Sigmoid colon (tissue), 7 donors: ENCODE data around the gene BPTF. TPM values are rescaled to one million over a fixed set of nuclear protein-coding genes. Genes with fewer than 3 reads are reported as not detected.

Source experiments
- DNase-seq: peaks from one replicate; pipeline ENCODE4 v3.0.0-alpha.2; 2019
- H3K27ac ChIP-seq, 4 donors: fragments of 200-600 bp; sonication (generic); one replicate each; pipeline ENCODE4 v1.5.1; 2016 to 2019; ENCODE audit warnings: mild to moderate bottlenecking in 1 of 4
- H3K27me3 ChIP-seq, 3 donors: fragments of 200-600 bp; sonication (generic); one replicate each; pipeline ENCODE4 v1.5.1; 2019; ENCODE audit warnings: mild to moderate bottlenecking in 1 of 3
- H3K36me3 ChIP-seq, 4 donors: fragments of 200-600 bp; sonication (generic); one replicate each; pipeline ENCODE4 v1.5.1; 2016 to 2019
- H3K4me1 ChIP-seq, 4 donors: fragments of 200-600 bp; sonication (generic); one replicate each; pipeline ENCODE4 v1.5.1; 2017 to 2019
- H3K4me3 ChIP-seq, 4 donors: fragments of 200-600 bp; sonication (generic); one replicate each; pipeline ENCODE4 v1.5.1; 2017 to 2019; ENCODE audit warnings: mild to moderate bottlenecking in 2 of 4, moderate library complexity in 1 of 4
- H3K9me3 ChIP-seq, 4 donors: fragments of 200-600 bp in 3 of 4; sonication (generic) in 3 of 4; one replicate each; pipeline versions ENCODE4 v1.5.1 to v1.6.1; 2013 to 2019
- EP300 ChIP-seq, 4 donors: sonication (generic); formaldehyde crosslinking; IDR thresholded peaks; one replicate each; pipeline ENCODE4 v1.6.1; 2017; ENCODE audit warnings: antibody characterized with exemption in 4 of 4
- POLR2A ChIP-seq, 2 donors: fragments of 450-650 bp; IDR thresholded peaks; one replicate each; pipeline ENCODE4 v1.6.1; 2016; ENCODE audit warnings: antibody characterized with exemption in 2 of 2, mild to moderate bottlenecking in 2 of 2, moderate library complexity in 2 of 2
- POLR2AphosphoS5 ChIP-seq, 4 donors: sonication (generic); formaldehyde crosslinking; IDR thresholded peaks; one replicate each; pipeline ENCODE4 v1.6.1; 2017; ENCODE audit warnings: antibody characterized with exemption in 4 of 4
- WGBS, 2 donors: extraction: QIAGEN DNeasy Blood & Tissue Kit; methylation state at CpG; one replicate each; pipeline ENCODE4 v1.1.7; 2013; 5-methylcytosine and 5-hydroxymethylcytosine counted together
- intact Hi-C: fragments of 100-400 bp; cut with DNase I; formaldehyde crosslinking; loops from one replicate; pipeline ENCODE4 v1.15.1; 2023
- polyA plus RNA-seq, 3 donors: library from polyadenylated mRNA; stranded (reverse); fragments of 200-250 nt; gene quantifications; one replicate each; pipeline ENCODE4 v1.2.3, GENCODE V29; 2013
- total RNA-seq, 4 donors: library from RNA; depleted of rRNA; stranded (reverse); fragments of >200 nt; gene quantifications; one replicate each; pipeline ENCODE4 v1.1.0, GENCODE V29; 2016
- TF ChIP-seq, protein P1 (sequence below), 4 experiments: fragments of 450-650 bp in 3 of 4; fragments of 200-600 bp in 1 of 4; IDR thresholded peaks; one replicate each; pipeline ENCODE4 v1.5.1; 2016 to 2019; ENCODE audit warnings: antibody characterized with exemption in 4 of 4, mild to moderate bottlenecking in 3 of 4, moderate library complexity in 2 of 4
- donor health status: healthy with polysubstance abuse.
- donor health status: Bipolar disorder and iron deficiency.
- donor health status: healthy.

The BPTF gene
- total and polyA plus RNA-seq, 7 donors = 8.4 to 91.1 (median 64.6) TPM

- TF ChIP-seq EP300 (IDR thresholded peaks at IDR 0.05) (no peak), POLR2AphosphoS5 (IDR thresholded peaks at IDR 0.05) (no peak), POLR2A (IDR thresholded peaks at IDR 0.05) (no peak)
- TF ChIP-seq, protein P1, sequence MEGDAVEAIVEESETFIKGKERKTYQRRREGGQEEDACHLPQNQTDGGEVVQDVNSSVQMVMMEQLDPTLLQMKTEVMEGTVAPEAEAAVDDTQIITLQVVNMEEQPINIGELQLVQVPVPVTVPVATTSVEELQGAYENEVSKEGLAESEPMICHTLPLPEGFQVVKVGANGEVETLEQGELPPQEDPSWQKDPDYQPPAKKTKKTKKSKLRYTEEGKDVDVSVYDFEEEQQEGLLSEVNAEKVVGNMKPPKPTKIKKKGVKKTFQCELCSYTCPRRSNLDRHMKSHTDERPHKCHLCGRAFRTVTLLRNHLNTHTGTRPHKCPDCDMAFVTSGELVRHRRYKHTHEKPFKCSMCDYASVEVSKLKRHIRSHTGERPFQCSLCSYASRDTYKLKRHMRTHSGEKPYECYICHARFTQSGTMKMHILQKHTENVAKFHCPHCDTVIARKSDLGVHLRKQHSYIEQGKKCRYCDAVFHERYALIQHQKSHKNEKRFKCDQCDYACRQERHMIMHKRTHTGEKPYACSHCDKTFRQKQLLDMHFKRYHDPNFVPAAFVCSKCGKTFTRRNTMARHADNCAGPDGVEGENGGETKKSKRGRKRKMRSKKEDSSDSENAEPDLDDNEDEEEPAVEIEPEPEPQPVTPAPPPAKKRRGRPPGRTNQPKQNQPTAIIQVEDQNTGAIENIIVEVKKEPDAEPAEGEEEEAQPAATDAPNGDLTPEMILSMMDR (IDR thresholded peaks at IDR 0.05) = no peak
- Histone ChIP-seq H3K27ac (no peak overlapping the region), H3K36me3 (no peaks in the 10 kb centered on the region), H3K27me3 (no peaks in the 10 kb centered on the region), H3K4me3 (no peak overlapping the region), H3K4me1 (peaks cover 0 to 64% (median 38%) of the 10 kb centered on the region in 4 donors), H3K9me3 (no peaks in the 10 kb centered on the region)
- intact Hi-C loops = no loop called here
- 89 to 92% methylated on average over 3 of the region's 3 CpGs for WGBS, 2 donors
- DNase-seq = no peak
Measured at GRCh38 chr17:67833946-67834631, 8.8 kb downstream of the BPTF start.

GRCh38 chr17:67834634-67835033, 9.3 kb downstream of the BPTF start:
- H3K36me3 ChIP-seq = no peaks in the 10 kb centered on the region
- no peak for DNase-seq

DNA sequence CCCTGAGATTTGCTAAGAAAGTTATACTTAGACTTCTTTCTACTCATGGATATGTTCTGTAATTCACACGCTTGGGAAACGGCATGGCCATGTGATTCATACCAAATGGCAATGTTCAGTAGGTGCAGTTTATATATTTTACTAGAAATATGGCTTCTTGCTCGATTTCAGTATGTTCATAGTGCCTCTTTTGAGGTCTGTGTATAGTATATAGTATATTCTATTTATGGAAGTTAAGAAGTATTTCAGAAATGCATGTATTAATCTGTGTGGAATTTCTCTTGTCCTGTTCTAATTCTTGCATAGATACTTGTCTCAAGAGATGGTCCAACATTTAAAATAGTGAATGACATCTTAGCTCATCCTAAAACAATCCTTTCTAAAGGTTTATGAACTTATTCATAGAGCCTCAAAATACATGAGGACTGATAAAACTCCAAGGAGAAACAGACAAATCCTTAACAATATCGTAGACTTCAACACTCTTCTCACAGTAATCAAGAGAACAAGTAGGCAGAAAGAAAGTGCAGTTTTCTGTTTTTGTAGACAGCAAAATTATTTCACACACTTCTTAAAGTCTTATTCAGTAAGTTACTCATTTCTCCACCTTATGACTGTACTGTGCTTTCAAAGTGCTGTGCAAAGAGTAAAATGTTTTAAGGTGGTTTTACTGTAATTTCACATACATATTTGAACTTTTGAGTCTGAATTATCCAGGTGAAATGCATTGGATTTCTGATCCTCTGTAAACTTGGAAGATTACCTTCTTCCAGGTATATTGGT, 11.1 kb downstream of the BPTF start:
- TF ChIP-seq, protein P1 (IDR thresholded peaks at IDR 0.05) = no peak
- TF ChIP-seq POLR2A (IDR thresholded peaks at IDR 0.05) (no peak), POLR2AphosphoS5 (IDR thresholded peaks at IDR 0.05) (no peak), EP300 (IDR thresholded peaks at IDR 0.05) (no peak)
- intact Hi-C loops = loop anchor here (1.0 kb wide), 1 partner anchor 14 kb away; no protein-coding TSS in a partner anchor
- 52 to 65% methylated on average over 4 of the region's 4 CpGs for WGBS, 2 donors

More at GRCh38 chr17:67834634-67835033, 9.3 kb downstream of the BPTF start:
- no peak overlapping the region for H3K27ac ChIP-seq
- no peak overlapping the region for H3K4me3 ChIP-seq
- no peaks in the 10 kb centered on the region for H3K9me3 ChIP-seq
- TF ChIP-seq POLR2AphosphoS5 (IDR thresholded peaks at IDR 0.05) = no peak
- no peak for TF ChIP-seq POLR2A (IDR thresholded peaks at IDR 0.05)
- TF ChIP-seq EP300 (IDR thresholded peaks at IDR 0.05) = no peak
- TF ChIP-seq, protein P1 (IDR thresholded peaks at IDR 0.05) = no peak
- H3K4me1 ChIP-seq = peaks cover 0 to 59% (median 33%) of the 10 kb centered on the region in 4 donors
- intact Hi-C loops = no loop called here
- WGBS, 2 donors = 90 to 97% methylated on average over 2 of the region's 2 CpGs
- H3K27me3 ChIP-seq = no peaks in the 10 kb centered on the region

DNA sequence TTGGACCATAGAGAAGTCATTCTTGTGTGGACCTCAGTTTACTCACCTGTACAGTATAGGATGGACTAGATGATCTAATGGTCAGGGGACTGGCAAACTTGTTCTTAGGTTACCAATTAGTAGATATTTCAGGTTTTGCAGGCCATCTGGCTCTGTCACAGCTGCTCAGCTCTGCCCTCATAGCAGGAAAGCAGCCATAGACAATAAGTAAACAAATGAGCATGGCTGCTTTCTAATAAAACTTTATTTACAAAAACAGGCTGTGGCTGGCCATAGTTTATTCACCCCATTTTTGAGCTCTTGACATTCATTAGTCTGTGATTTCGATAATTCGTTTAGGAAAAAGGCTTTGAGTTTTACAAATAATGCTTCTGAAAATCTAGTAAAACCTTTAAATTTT, 12.7 kb downstream of the BPTF start:
- Histone ChIP-seq H3K4me3 (no peak overlapping the region), H3K27ac (no peak overlapping the region), H3K9me3 (no peaks in the 10 kb centered on the region), H3K27me3 (no peaks in the 10 kb centered on the region), H3K36me3 (no peaks in the 10 kb centered on the region), H3K4me1 (peaks cover 0 to 44% (median 10%) of the 10 kb centered on the region in 4 donors)
- 94 to 97% methylated on average over 2 of the region's 2 CpGs for WGBS, 2 donors
- intact Hi-C loops = no loop called here
- no peak for DNase-seq
- TF ChIP-seq, protein P1 (IDR thresholded peaks at IDR 0.05) = no peak
- no peak for TF ChIP-seq POLR2AphosphoS5 (IDR thresholded peaks at IDR 0.05)
- no peak for TF ChIP-seq EP300 (IDR thresholded peaks at IDR 0.05)

More for the DNA sequence above, 11.1 kb downstream of the BPTF start:
- Histone ChIP-seq H3K36me3 (no peaks in the 10 kb centered on the region), H3K4me1 (peaks cover 0 to 41% (median 16%) of the 10 kb centered on the region in 4 donors), H3K4me3 (no peak overlapping the region), H3K27ac (peak overlapping the region in 2 of 4 donors; percentile 7 to 34), H3K27me3 (no peaks in the 10 kb centered on the region), H3K9me3 (no peaks in the 10 kb centered on the region)
- no peak for DNase-seq
